ENCODE data around the gene RAB40C.

RAB40C gene

GRCh38 chr16:553601-554296, 36.1 kb upstream of the RAB40C start:
- H3K9me3 ChIP-seq (replicated peaks; ENCODE audit: insufficient read depth, low read length) = no peaks in the 10 kb centered on the region
- H3K4me1 ChIP-seq (ENCODE audit: low read length) = no peaks in the 10 kb centered on the region
- no peaks in the 10 kb centered on the region for H4K20me1 ChIP-seq (ENCODE audit: insufficient read depth, low read length)
- H3K4me3 ChIP-seq (ENCODE audit: low read length) = no peak overlapping the region
- H3K79me2 ChIP-seq (ENCODE audit: low read length) = no peaks in the 10 kb centered on the region
- H2AFZ ChIP-seq (ENCODE audit: low read length) = no peak overlapping the region
- H3K9ac ChIP-seq (ENCODE audit: low read length) = no peak overlapping the region
- H3F3A ChIP-seq (ENCODE audit: insufficient read depth, low read length) = no peaks in the 10 kb centered on the region
- H3K36me3 ChIP-seq (replicated peaks; ENCODE audit: insufficient read depth, low read length) = no peaks in the 10 kb centered on the region
- H3K27me3 ChIP-seq (replicated peaks; ENCODE audit: insufficient read depth, low read length) = peaks cover 28% of the 10 kb centered on the region
- H3K4me2 ChIP-seq (ENCODE audit: low read depth, low read length) = no peak overlapping the region
- no peak overlapping the region for H3K27ac ChIP-seq (ENCODE audit: low read length)
- TF ChIP-seq EZH2phosphoT487 (IDR thresholded peaks at IDR 0.05; ENCODE audit: low read length) (no peak), CTCF (IDR thresholded peaks at IDR 0.05; ENCODE audit: low read length) (no peak), EZH2 (optimal IDR thresholded peaks at IDR 0.05; ENCODE audit: low read depth, low read length) (no peak)
- no peaks in the 10 kb centered on the region for H3K9me2 ChIP-seq (replicated peaks; ENCODE audit: insufficient read depth, low read length)
- no peak for DNase-seq

- Histone ChIP-seq H3F3A (ENCODE audit: insufficient read depth, low read length) (no peaks in the 10 kb centered on the region), H2AFZ (ENCODE audit: low read length) (no peak overlapping the region), H3K27ac (ENCODE audit: low read length) (no peak overlapping the region), H3K36me3 (replicated peaks; ENCODE audit: insufficient read depth, low read length) (no peaks in the 10 kb centered on the region), H3K9me3 (replicated peaks; ENCODE audit: insufficient read depth, low read length) (no peaks in the 10 kb centered on the region), H3K9me2 (replicated peaks; ENCODE audit: insufficient read depth, low read length) (no peaks in the 10 kb centered on the region), H3K27me3 (replicated peaks; ENCODE audit: insufficient read depth, low read length) (peaks cover 33% of the 10 kb centered on the region), H4K20me1 (ENCODE audit: insufficient read depth, low read length) (no peaks in the 10 kb centered on the region), H3K4me1 (ENCODE audit: low read length) (no peaks in the 10 kb centered on the region), H3K79me2 (ENCODE audit: low read length) (no peaks in the 10 kb centered on the region), H3K4me3 (ENCODE audit: low read length) (no peak overlapping the region), H3K4me2 (ENCODE audit: low read depth, low read length) (no peak overlapping the region), H3K9ac (ENCODE audit: low read length) (no peak overlapping the region)
- no peak for DNase-seq
- no peak for TF ChIP-seq EZH2 (optimal IDR thresholded peaks at IDR 0.05; ENCODE audit: low read depth, low read length)
- no peak for TF ChIP-seq CTCF (IDR thresholded peaks at IDR 0.05; ENCODE audit: low read length)
- no peak for TF ChIP-seq EZH2phosphoT487 (IDR thresholded peaks at IDR 0.05; ENCODE audit: low read length)
These were observed 35.6 kb upstream of the RAB40C start for GRCh38 chr16:554297-554621.

- peaks cover 38% of the 10 kb centered on the region for H3K27me3 ChIP-seq (replicated peaks; ENCODE audit: insufficient read depth, low read length)
- H3K4me2 ChIP-seq (ENCODE audit: low read depth, low read length) = no peak overlapping the region
- no peak overlapping the region for H3K27ac ChIP-seq (ENCODE audit: low read length)
- DNase-seq = no peak
- TF ChIP-seq CTCF (IDR thresholded peaks at IDR 0.05; ENCODE audit: low read length) = no peak
- TF ChIP-seq EZH2 (optimal IDR thresholded peaks at IDR 0.05; ENCODE audit: low read depth, low read length) = no peak
- TF ChIP-seq EZH2phosphoT487 (IDR thresholded peaks at IDR 0.05; ENCODE audit: low read length) = no peak
- no peaks in the 10 kb centered on the region for H3K9me2 ChIP-seq (replicated peaks; ENCODE audit: insufficient read depth, low read length)
- no peak overlapping the region for H3K9ac ChIP-seq (ENCODE audit: low read length)
- H3K4me1 ChIP-seq (ENCODE audit: low read length) = no peaks in the 10 kb centered on the region
- no peaks in the 10 kb centered on the region for H3F3A ChIP-seq (ENCODE audit: insufficient read depth, low read length)
- no peaks in the 10 kb centered on the region for H3K36me3 ChIP-seq (replicated peaks; ENCODE audit: insufficient read depth, low read length)
- H4K20me1 ChIP-seq (ENCODE audit: insufficient read depth, low read length) = no peaks in the 10 kb centered on the region
- no peak overlapping the region for H2AFZ ChIP-seq (ENCODE audit: low read length)
- H3K9me3 ChIP-seq (replicated peaks; ENCODE audit: insufficient read depth, low read length) = no peaks in the 10 kb centered on the region
- H3K79me2 ChIP-seq (ENCODE audit: low read length) = no peaks in the 10 kb centered on the region
- H3K4me3 ChIP-seq (ENCODE audit: low read length) = no peak overlapping the region
These were observed 35.1 kb upstream of the RAB40C start for GRCh38 chr16:554640-555365.

Data from MM.1S (cell line).